Lower leg skin (tissue), 3 donors: ENCODE data around the gene LCN2.

Source experiments
- CTCF ChIP-seq, 3 donors: fragments of 450-650 bp; IDR thresholded peaks; one replicate each; pipeline ENCODE4 v1.5.1; 2016; ENCODE audit warnings: antibody characterized with exemption in 3 of 3, mild to moderate bottlenecking in 3 of 3, moderate library complexity in 2 of 3
- POLR2A ChIP-seq, 2 donors: fragments of 450-650 bp; IDR thresholded peaks; one replicate each; pipeline ENCODE4 v1.6.1; 2016 to 2017; ENCODE audit warnings: antibody characterized with exemption in 2 of 2, mild to moderate bottlenecking in 1 of 2, moderate library complexity in 1 of 2

GRCh38 chr9:128103589-128103962, 45.7 kb upstream of the LCN2 start:
- no peak for TF ChIP-seq CTCF (IDR thresholded peaks at IDR 0.05)
- no peak for TF ChIP-seq POLR2A (IDR thresholded peaks at IDR 0.05)
